ENCODE measurements around the gene KCNG4. TPM values are rescaled to one million over a fixed set of nuclear protein-coding genes. Genes with fewer than 3 reads are reported as not detected.

Gene KCNG4
- total RNA-seq, 4 donors from 2014 or later, result not detected

DNA sequence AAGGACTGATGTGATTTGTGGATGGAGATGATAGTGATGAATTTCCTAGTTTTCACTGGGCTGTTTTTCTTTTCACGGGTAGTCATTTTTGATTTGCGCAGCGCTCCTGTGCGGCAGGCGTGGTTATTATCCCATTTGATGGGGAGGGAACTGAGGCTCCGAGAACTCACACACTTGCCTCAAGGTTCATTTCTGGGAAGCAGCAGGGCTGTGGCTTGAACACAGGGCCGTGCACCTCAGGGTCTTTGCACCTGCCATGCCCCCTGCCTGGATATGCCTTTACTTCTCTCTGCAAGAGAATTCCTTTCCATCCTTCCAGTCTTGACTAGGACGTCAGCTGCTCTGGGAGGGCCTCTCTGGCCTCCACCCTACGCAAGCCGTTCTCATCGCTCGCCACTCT lies 38.5 kb upstream of the KCNG4 start:
- no peak overlapping the region for H3K27ac ChIP-seq
- H3K4me1 ChIP-seq, result no peaks in the 10 kb centered on the region
- no peaks in the 10 kb centered on the region for H3K36me3 ChIP-seq
- DNase-seq, result no peak
- H3K4me3 ChIP-seq, result no peak overlapping the region
- intact Hi-C loops (cut with DNase I; ENCODE audit: low total_unique reads), result no loop called here
- TF ChIP-seq, protein P1, sequence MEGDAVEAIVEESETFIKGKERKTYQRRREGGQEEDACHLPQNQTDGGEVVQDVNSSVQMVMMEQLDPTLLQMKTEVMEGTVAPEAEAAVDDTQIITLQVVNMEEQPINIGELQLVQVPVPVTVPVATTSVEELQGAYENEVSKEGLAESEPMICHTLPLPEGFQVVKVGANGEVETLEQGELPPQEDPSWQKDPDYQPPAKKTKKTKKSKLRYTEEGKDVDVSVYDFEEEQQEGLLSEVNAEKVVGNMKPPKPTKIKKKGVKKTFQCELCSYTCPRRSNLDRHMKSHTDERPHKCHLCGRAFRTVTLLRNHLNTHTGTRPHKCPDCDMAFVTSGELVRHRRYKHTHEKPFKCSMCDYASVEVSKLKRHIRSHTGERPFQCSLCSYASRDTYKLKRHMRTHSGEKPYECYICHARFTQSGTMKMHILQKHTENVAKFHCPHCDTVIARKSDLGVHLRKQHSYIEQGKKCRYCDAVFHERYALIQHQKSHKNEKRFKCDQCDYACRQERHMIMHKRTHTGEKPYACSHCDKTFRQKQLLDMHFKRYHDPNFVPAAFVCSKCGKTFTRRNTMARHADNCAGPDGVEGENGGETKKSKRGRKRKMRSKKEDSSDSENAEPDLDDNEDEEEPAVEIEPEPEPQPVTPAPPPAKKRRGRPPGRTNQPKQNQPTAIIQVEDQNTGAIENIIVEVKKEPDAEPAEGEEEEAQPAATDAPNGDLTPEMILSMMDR (IDR thresholded peaks at IDR 0.05), result no peak
- TF ChIP-seq POLR2A (IDR thresholded peaks at IDR 0.05), result no peak
- no peaks in the 10 kb centered on the region for H3K9me3 ChIP-seq
- H3K27me3 ChIP-seq, result no peaks in the 10 kb centered on the region

DNA sequence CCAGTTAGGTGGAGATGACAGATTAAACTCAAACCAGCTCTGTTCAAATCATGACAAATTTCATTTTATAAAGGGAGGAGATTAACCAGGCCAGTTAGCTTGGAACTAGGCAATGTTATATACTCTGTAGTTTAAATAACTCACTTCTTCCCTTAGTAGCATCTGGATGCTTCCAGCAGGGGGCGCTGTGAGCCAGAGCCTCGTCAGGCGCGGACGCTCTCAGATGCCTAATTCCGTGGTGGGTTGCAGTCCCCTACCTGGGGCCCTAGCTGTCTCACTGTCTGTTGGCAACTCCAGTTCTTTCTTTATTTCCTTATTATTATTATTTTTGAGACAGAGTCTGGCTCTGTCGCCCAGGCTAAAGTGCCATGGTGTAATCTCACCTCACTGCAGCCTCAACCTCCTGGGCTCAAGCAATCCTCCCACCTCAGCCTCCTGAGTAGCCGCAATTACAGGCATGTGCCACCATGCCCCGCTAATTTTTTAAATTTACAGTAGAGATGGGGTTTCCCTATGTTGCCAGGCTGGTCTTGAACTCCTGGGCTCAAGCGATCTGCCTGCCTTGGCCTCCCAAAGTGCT lies 37.5 kb upstream of the KCNG4 start:
- no peaks in the 10 kb centered on the region for H3K4me1 ChIP-seq
- H3K27me3 ChIP-seq, result no peaks in the 10 kb centered on the region
- intact Hi-C loops (cut with DNase I; ENCODE audit: low total_unique reads), result no loop called here
- no peaks in the 10 kb centered on the region for H3K9me3 ChIP-seq
- TF ChIP-seq, protein P1 (IDR thresholded peaks at IDR 0.05), result peak; percentile 66 to 81 (median 70)
- TF ChIP-seq POLR2A (IDR thresholded peaks at IDR 0.05), result no peak
- H3K36me3 ChIP-seq, result no peaks in the 10 kb centered on the region
- H3K4me3 ChIP-seq, result no peak overlapping the region
- peak; percentile 35 to 43 for DNase-seq
- no peak overlapping the region for H3K27ac ChIP-seq

DNA sequence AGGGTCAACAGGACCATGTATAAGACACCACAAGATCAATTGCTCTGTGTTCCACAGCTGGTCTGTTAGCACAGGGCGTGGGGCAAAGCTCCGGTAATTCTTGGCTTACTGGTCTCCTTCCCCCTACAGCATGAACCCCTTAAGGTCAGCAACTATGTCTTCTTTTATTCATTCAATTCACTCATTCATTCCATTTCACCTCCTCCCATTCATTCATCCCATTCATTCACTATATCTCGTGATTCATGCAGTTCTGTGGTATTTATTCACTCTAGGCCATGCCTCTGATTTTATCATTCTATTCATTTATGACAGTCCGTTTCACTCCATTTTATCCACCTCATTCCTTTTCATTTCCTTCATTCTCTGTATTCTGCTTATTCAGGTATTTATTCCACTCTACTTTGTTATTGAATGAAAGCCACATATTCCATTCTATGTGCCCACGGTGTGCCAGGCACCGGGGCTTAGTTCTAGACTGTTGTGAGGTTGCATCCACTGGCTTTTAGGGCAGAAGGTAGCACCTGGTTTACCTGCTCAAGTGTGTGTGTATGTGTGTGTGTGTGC lies 35.9 kb upstream of the KCNG4 start:
- intact Hi-C loops (cut with DNase I; ENCODE audit: low total_unique reads), result no loop called here
- Histone ChIP-seq H3K4me3 (no peak overlapping the region), H3K27me3 (no peaks in the 10 kb centered on the region), H3K36me3 (no peaks in the 10 kb centered on the region), H3K9me3 (no peaks in the 10 kb centered on the region), H3K27ac (no peak overlapping the region), H3K4me1 (no peaks in the 10 kb centered on the region)
- no peak for DNase-seq
- TF ChIP-seq, protein P1 (IDR thresholded peaks at IDR 0.05), result no peak
- no peak for TF ChIP-seq POLR2A (IDR thresholded peaks at IDR 0.05)

DNA sequence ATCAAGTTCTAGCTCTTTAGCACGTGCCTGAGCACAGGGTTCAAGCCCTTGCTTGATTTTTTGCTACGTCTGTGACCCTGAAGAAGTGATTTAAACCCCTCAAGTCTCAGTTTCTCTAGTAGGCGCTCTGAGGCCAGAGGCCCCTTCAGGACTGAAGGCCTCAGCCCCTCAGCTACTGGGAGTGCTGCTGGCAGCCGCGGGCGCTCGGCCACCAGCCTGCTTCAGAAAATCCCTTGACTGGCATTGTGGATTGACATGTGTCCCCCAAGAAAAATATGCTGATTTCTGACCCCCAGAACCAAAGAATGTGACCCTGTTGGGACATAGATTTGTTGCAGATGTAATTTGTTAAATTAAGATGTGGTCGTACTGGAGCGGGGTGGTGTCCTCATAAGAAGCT lies 34.7 kb upstream of the KCNG4 start:
- TF ChIP-seq POLR2A (IDR thresholded peaks at IDR 0.05), result no peak
- TF ChIP-seq, protein P1 (IDR thresholded peaks at IDR 0.05), result no peak
- H3K27me3 ChIP-seq, result no peaks in the 10 kb centered on the region
- H3K9me3 ChIP-seq, result no peaks in the 10 kb centered on the region
- no peaks in the 10 kb centered on the region for H3K36me3 ChIP-seq
- no peak for DNase-seq
- no peak overlapping the region for H3K4me3 ChIP-seq
- H3K4me1 ChIP-seq, result no peaks in the 10 kb centered on the region
- intact Hi-C loops (cut with DNase I; ENCODE audit: low total_unique reads), result no loop called here
- H3K27ac ChIP-seq, result no peak overlapping the region

DNA sequence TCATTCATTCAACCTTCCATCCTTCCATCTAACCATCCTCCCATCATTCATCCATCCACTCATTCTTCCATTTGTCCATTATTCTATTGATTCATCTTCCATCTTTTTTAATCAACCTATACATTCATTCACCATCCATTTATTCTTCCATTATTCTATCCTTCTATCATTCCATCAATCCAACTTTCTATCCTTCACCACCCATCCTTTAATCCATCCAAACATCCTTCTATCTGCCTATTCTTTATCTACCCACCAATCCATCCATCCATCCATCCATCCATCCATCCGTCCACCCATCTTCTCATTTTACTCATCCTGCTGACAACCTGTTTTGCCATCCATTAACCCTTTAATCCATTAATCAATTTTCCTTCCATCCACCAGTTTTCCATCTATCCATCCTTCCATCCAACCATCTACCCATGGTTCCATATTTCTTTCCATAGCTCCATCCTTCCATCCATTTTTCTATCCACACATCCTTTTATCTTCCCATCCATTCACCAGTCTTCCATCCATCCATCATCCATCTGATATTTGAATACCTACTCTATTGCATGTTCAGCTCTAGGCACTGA lies 33.0 kb upstream of the KCNG4 start:
- TF ChIP-seq, protein P1 (IDR thresholded peaks at IDR 0.05), result no peak
- no peak for TF ChIP-seq POLR2A (IDR thresholded peaks at IDR 0.05)
- Histone ChIP-seq H3K4me1 (no peaks in the 10 kb centered on the region), H3K27ac (no peak overlapping the region), H3K9me3 (no peaks in the 10 kb centered on the region), H3K4me3 (no peak overlapping the region), H3K27me3 (no peaks in the 10 kb centered on the region), H3K36me3 (no peaks in the 10 kb centered on the region)
- DNase-seq, result no peak
- intact Hi-C loops (cut with DNase I; ENCODE audit: low total_unique reads), result no loop called here
